Upper lobe of right lung (tissue), 1 donor: Measurements from ENCODE around the gene SLC12A9. TPM values are rescaled to one million over a fixed set of nuclear protein-coding genes. Genes with fewer than 3 reads are reported as not detected.

ENCODE experiments used
- ATAC-seq: fragments of 200-7000 bp; cut with Tn5 transposase; one replicate; pipeline ENCODE4 v1.9.1; 2020; ENCODE audit warnings: mild to moderate bottlenecking, moderate library complexity
- DNase-seq: peaks from one replicate; pipeline ENCODE4 v3.0.0-alpha.2; 2020
- H3K27ac ChIP-seq: fragments of 200-600 bp; one replicate; pipeline ENCODE4 v1.8.0; 2022
- H3K27me3 ChIP-seq: fragments of 200-600 bp; one replicate; pipeline ENCODE4 v1.8.0; 2022; ENCODE audit warnings: mild to moderate bottlenecking
- H3K36me3 ChIP-seq: fragments of 200-600 bp; one replicate; pipeline ENCODE4 v1.8.0; 2022
- H3K4me1 ChIP-seq: fragments of 200-600 bp; one replicate; pipeline ENCODE4 v1.8.0; 2022
- H3K4me3 ChIP-seq: fragments of 200-600 bp; one replicate; pipeline ENCODE4 v1.8.0; 2022; ENCODE audit warnings: mild to moderate bottlenecking
- H3K9me3 ChIP-seq: fragments of 200-600 bp; one replicate; pipeline ENCODE4 v1.8.0; 2022
- intact Hi-C: fragments of 100-400 bp; cut with DNase I; formaldehyde crosslinking; loops from one replicate; pipeline ENCODE4 v1.11.0; 2022
- total RNA-seq: library from RNA; stranded (reverse); fragmentation: NEBNext Ultra II Directional; extraction: Animal tissue kit (Norgen Biotek cat#: 25700); gene quantifications from one replicate; pipeline ENCODE4 v1.2.1, GENCODE V29; 2021
- TF ChIP-seq, protein P1 (sequence below): fragments of 200-600 bp; IDR thresholded peaks from one replicate; pipeline ENCODE4 v1.8.0; 2022; ENCODE audit warnings: antibody characterized with exemption
- donor health status: DM: no; HTN: yes; CAD: no; lungs with severe emphysema.

Gene SLC12A9
- total RNA-seq, 1 donor from 2014 or later: 39.2 TPM

DNA sequence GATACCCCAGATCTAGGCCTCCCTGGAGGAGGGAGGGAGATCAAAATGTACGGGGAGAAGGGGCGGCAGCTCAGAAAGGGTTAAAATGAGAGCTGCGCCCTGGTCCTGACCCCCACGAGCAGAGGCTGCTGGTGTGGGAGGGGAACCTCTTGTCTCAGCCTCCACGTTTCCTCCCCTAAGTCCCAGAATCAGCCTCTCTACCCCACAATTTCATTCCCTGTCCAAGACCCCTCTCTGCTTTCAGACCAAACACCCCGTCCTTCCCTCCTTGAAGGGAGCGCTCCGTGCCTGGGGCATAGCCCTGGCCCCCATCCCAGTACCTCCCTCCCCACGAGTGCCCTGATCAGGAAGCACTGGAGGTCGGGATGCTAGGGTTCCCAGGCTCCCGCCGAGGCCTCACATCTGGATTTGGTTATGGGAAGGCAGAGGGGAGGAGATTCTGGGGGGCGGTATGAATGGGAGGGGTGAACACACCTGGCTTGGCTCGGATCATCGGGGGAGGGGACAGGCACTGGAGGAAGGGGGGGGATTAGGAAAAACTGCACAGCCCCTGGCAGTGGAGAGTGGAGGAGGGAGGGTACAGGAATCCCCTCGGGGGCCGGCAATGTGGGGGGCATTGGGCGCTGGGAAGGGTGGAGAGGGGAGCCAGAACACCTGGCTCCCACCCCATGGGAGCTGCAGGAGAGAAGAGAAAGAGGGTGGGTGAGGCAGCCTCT is 27.9 kb upstream of the SLC12A9 start:
- TF ChIP-seq, protein P1, sequence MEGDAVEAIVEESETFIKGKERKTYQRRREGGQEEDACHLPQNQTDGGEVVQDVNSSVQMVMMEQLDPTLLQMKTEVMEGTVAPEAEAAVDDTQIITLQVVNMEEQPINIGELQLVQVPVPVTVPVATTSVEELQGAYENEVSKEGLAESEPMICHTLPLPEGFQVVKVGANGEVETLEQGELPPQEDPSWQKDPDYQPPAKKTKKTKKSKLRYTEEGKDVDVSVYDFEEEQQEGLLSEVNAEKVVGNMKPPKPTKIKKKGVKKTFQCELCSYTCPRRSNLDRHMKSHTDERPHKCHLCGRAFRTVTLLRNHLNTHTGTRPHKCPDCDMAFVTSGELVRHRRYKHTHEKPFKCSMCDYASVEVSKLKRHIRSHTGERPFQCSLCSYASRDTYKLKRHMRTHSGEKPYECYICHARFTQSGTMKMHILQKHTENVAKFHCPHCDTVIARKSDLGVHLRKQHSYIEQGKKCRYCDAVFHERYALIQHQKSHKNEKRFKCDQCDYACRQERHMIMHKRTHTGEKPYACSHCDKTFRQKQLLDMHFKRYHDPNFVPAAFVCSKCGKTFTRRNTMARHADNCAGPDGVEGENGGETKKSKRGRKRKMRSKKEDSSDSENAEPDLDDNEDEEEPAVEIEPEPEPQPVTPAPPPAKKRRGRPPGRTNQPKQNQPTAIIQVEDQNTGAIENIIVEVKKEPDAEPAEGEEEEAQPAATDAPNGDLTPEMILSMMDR: no peak
- peaks cover 40% of the 10 kb centered on the region for H3K36me3 ChIP-seq
- DNase-seq (no peak), ATAC-seq (no peak)
- no peak overlapping the region for H3K27ac ChIP-seq
- H3K27me3 ChIP-seq: no peaks in the 10 kb centered on the region
- H3K4me1 ChIP-seq: peaks cover 23% of the 10 kb centered on the region
- intact Hi-C loops: no loop called here
- H3K9me3 ChIP-seq: no peaks in the 10 kb centered on the region
- peak overlapping the region; percentile 64 for H3K4me3 ChIP-seq

DNA sequence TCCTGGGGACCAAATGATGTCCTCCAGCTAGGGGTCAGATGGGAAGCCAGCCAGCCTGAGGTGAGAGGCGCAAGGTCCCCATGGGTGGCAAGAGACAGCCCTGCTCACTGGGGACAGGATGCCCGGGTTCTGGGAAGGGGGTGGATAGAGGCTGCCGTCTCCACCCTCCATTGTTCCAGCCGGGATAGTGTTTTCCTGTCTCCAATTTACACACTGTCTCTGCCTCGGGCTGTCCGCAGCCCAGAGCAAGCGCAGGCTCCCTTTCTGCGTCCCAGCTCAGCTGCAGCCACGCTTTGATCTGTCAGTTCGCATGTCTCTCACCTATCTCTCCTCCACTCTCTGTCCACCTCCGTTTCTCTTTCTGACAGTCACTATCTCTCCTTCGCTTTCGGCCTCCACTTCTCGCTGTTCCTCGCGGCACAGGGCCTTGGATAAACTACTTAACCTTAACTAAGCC is 27.3 kb upstream of the SLC12A9 start:
- peaks cover 35% of the 10 kb centered on the region for H3K36me3 ChIP-seq
- peak overlapping the region; percentile 64 for H3K4me3 ChIP-seq
- no peaks in the 10 kb centered on the region for H3K27me3 ChIP-seq
- no peaks in the 10 kb centered on the region for H3K9me3 ChIP-seq
- H3K4me1 ChIP-seq: peaks cover 23% of the 10 kb centered on the region
- DNase-seq: no peak
- intact Hi-C loops: no loop called here
- ATAC-seq: peak; percentile 2
- TF ChIP-seq, protein P1: no peak
- H3K27ac ChIP-seq: peak overlapping the region; percentile 78

DNA sequence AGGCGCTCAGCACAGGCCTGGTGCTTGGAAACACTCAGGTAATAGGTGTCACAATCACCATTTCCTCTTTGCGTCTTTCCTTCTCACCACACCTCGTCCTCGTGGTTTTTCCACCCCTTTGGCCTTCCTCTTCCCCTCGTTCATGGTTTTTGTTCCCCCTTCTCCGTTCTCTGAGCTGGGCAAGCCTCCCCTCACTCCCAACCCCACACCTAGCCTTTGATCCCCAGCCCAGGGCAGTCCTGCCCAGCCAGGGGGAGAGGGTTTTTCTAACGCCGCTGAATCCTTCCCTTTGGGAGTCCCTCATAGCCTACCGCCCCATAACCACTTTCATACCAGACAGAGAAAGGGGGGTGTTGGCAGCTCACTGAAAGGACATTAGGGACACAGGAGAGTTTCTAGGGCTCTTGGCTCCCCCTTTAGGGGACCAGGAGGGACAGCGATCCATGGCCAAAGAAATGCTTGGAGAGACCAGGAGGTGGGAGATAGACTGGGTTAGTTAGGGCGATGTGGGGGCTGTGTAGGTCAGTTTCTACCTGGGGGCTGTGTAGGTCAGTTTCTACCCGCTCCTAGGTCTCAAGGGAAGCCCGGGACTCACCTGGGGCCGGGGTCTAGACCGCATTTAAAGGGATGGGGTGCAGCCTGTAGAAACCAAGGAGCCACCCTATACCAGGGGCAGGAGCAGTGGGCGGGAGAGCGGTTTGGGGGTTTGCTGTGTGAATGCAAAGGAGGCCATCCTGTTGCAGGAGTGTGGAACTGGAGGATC is 26.6 kb upstream of the SLC12A9 start:
- Histone ChIP-seq H3K4me1 (peaks cover 23% of the 10 kb centered on the region), H3K27ac (peak overlapping the region; percentile 78), H3K9me3 (no peaks in the 10 kb centered on the region), H3K36me3 (peaks cover 28% of the 10 kb centered on the region), H3K4me3 (peak overlapping the region; percentile 64), H3K27me3 (no peaks in the 10 kb centered on the region)
- TF ChIP-seq, protein P1: peak; percentile 11
- ATAC-seq (peak; percentile 5), DNase-seq (no peak)
- intact Hi-C loops: no loop called here

DNA sequence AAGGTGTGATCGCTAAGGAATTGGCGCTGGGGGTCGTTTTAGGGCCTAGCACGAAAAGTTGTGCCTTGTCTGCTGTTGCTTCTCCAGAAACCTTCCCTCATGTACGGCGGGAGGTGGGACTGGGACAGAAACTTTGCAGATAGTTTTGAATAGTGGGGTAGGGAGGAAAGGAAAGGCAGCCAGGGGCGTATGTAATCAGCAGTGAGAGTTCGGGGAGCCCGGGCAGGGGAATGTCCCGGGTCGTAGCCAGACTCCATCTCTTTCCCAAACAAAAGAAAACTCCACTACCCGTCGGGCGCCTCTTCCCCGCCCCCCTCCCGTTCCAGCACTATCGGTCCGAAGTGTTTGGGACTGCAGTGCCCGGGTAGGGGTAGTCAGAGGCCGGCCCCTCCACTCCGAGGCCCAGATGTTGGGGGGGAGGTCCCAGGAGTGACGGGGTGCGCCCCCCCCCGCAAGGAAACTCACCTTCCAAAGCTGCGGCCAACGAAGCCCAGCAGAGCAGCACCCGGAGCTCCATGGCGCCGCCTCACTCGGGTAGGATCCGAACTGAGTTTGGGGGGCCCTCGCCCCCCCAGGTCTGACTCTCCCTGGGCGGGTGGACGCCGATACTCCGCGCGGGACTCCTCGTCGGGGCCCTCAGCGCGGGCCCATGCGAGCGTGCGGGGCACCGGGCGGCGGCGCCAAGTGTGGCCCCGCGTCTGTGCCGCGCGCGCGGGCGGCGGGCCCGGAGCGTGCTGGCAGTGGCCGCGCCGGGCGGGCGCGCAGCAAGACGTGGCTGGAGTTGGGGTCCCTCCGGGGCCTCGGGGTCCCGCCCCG is 25.8 kb upstream of the SLC12A9 start:
- DNase-seq (no peak), ATAC-seq (peak; percentile 15)
- intact Hi-C loops: no loop called here
- H3K36me3 ChIP-seq: peaks cover 23% of the 10 kb centered on the region
- TF ChIP-seq, protein P1: no peak
- H3K9me3 ChIP-seq: no peaks in the 10 kb centered on the region
- peaks cover 23% of the 10 kb centered on the region for H3K4me1 ChIP-seq
- H3K4me3 ChIP-seq: peak overlapping the region; percentile 64
- peak overlapping the region; percentile 78 for H3K27ac ChIP-seq
- H3K27me3 ChIP-seq: no peaks in the 10 kb centered on the region
